GM23248 (cell line): Measurements from ENCODE around the gene DPP6. TPM values are rescaled to one million over a fixed set of nuclear protein-coding genes. Genes with fewer than 3 reads are reported as not detected.

Experiments
- DNase-seq: peaks from one replicate; pipeline ENCODE4 v3.0.0-alpha.2; 2015
- H2AFZ ChIP-seq: fragments of 200-600 bp; sonication (generic); 2 replicates; pipeline ENCODE4 v1.6.1; 2016; ENCODE audit warnings: antibody characterized with exemption
- H3F3A ChIP-seq: fragments of 200-600 bp; sonication (generic); 2 replicates; pipeline ENCODE4 v1.6.1; 2016; ENCODE audit warnings: mild to moderate bottlenecking, antibody characterized with exemption, mixed run types; ENCODE audit not compliant: insufficient read depth
- H3K27ac ChIP-seq: fragments of 200-600 bp; sonication (generic); 2 replicates; pipeline ENCODE4 v1.5.1; 2016; ENCODE audit warnings: mild to moderate bottlenecking
- H3K27me3 ChIP-seq: fragments of 200-600 bp; sonication (generic); replicated peaks from 2 replicates; pipeline ENCODE4 v1.6.1; 2016; ENCODE audit warnings: mild to moderate bottlenecking; ENCODE audit not compliant: insufficient read depth
- H3K36me3 ChIP-seq: fragments of 200-600 bp; sonication (generic); 2 replicates; pipeline ENCODE4 v1.6.1; 2016; ENCODE audit warnings: low read depth, mild to moderate bottlenecking
- H3K4me1 ChIP-seq: fragments of 200-600 bp; sonication (generic); 2 replicates; pipeline ENCODE4 v1.6.1; 2016; ENCODE audit warnings: mild to moderate bottlenecking; ENCODE audit not compliant: insufficient read depth
- H3K4me2 ChIP-seq: fragments of 200-600 bp; sonication (generic); one replicate; pipeline ENCODE4 v1.6.1; 2016; ENCODE audit warnings: mild to moderate bottlenecking; ENCODE audit not compliant: unreplicated experiment
- H3K4me3 ChIP-seq: fragments of 200-600 bp; sonication (generic); 2 replicates; pipeline ENCODE4 v1.5.1; 2016; ENCODE audit warnings: mild to moderate bottlenecking
- H3K79me2 ChIP-seq: fragments of 200-600 bp; sonication (generic); 2 replicates; pipeline ENCODE4 v1.6.1; 2016; ENCODE audit warnings: mild to moderate bottlenecking; ENCODE audit not compliant: insufficient read depth
- H3K9ac ChIP-seq: fragments of 200-600 bp; sonication (generic); 2 replicates; pipeline ENCODE4 v1.6.1; 2016; ENCODE audit warnings: mild to moderate bottlenecking
- H3K9me2 ChIP-seq: fragments of 200-600 bp; sonication (generic); 2 replicates; pipeline ENCODE4 v1.6.1; 2016; ENCODE audit warnings: mixed run types, mild to moderate bottlenecking, moderate library complexity; ENCODE audit not compliant: insufficient read depth
- H3K9me3 ChIP-seq: fragments of 200-600 bp; sonication (generic); one replicate; pipeline ENCODE4 v1.6.1; 2017; ENCODE audit warnings: low read depth
- H4K20me1 ChIP-seq: fragments of 200-600 bp; sonication (generic); 2 replicates; pipeline ENCODE4 v1.6.0; 2016; ENCODE audit not compliant: insufficient read depth
- EZH2 ChIP-seq: fragments of 200-600 bp; sonication (generic); IDR thresholded peaks from 2 replicates; pipeline ENCODE4 v1.6.1; 2018; ENCODE audit warnings: antibody characterized with exemption, mild to moderate bottlenecking; ENCODE audit not compliant: insufficient read depth, poor library complexity, severe bottlenecking
- EZH2phosphoT487 ChIP-seq: fragments of 200-600 bp; sonication (generic); IDR thresholded peaks from 2 replicates; pipeline ENCODE4 v1.6.1; 2018; ENCODE audit warnings: antibody characterized with exemption, moderate library complexity, mild to moderate bottlenecking, low read depth; ENCODE audit not compliant: insufficient read depth
- WGBS, 2 experiments: methylation state at CpG; one replicate each; pipeline ENCODE4 v1.1.6; 2015 to 2017; ENCODE audit warnings: low lambda C conversion rate in 2 of 2, low coverage in 1 of 2; ENCODE audit errors: missing lambda C conversion rate in 2 of 2; 5-methylcytosine and 5-hydroxymethylcytosine counted together
- in situ Hi-C: fragments of 300-500 bp; cut with MboI; formaldehyde crosslinking; loops from 2 replicates; pipeline ENCODE4 v1.15.0; 2020
- polyA plus RNA-seq: library from polyadenylated mRNA; unstranded; fragments of >200 nt; fragmentation: Nextera tagmentation; extraction: Ambion mirVana; gene quantifications from 2 replicates; pipeline ENCODE4 v1.2.1, GENCODE V29; 2016
- total RNA-seq: library from RNA; depleted of rRNA; stranded (reverse); fragments of >200 nt; shearing (Covaris generic); gene quantifications from 2 replicates; pipeline ENCODE4 v1.2.3, GENCODE V29; 2014

The DPP6 gene
- total and polyA plus RNA-seq, 2 experiments from 2014 or later, result not detected

DNA sequence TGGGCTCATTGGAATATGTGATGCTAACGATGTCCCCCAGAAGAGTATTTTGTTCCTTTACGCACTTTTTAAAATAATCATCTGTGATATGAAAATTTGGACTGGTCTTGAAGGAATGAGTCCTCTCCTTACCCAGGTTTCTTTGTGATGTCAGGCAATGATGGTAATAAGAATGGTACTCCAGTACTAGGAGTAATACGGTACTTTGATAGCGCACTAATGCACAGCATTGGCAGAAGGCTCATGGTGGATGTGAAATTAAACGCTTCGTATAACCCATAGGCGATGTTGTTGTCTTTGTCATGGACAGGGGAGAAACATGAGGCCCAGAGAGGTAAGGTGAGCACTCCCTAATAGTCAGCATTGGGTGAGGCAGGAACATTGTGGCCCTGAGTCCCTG, 125.4 kb downstream of the DPP6 start:
- no peaks in the 10 kb centered on the region for H3K9me3 ChIP-seq
- TF ChIP-seq EZH2 (no peak), EZH2phosphoT487 (no peak)
- no peak for DNase-seq
- H2AFZ ChIP-seq, result no peak overlapping the region
- no peak overlapping the region for H3K9ac ChIP-seq
- no peak overlapping the region for H3K4me2 ChIP-seq
- no peaks in the 10 kb centered on the region for H3K79me2 ChIP-seq
- H3F3A ChIP-seq, result no peaks in the 10 kb centered on the region
- no peaks in the 10 kb centered on the region for H4K20me1 ChIP-seq
- no peaks in the 10 kb centered on the region for H3K36me3 ChIP-seq
- 48% methylated on average over 7 of the region's 7 CpGs for WGBS, 2 experiments
- in situ Hi-C loops, result no loop called here
- no peaks in the 10 kb centered on the region for H3K27me3 ChIP-seq
- no peak overlapping the region for H3K4me3 ChIP-seq
- no peaks in the 10 kb centered on the region for H3K9me2 ChIP-seq
- H3K4me1 ChIP-seq, result no peaks in the 10 kb centered on the region
- H3K27ac ChIP-seq, result no peak overlapping the region

GRCh38 chr7:154178895-154179294, 126.7 kb downstream of the DPP6 start:
- Histone ChIP-seq H3K27me3 (no peaks in the 10 kb centered on the region), H3K27ac (no peak overlapping the region), H3K9me2 (no peaks in the 10 kb centered on the region), H3K4me1 (no peaks in the 10 kb centered on the region), H3K4me2 (no peak overlapping the region), H3K9ac (no peak overlapping the region), H3K79me2 (no peaks in the 10 kb centered on the region), H3K9me3 (no peaks in the 10 kb centered on the region), H3K4me3 (no peak overlapping the region), H3F3A (no peaks in the 10 kb centered on the region), H4K20me1 (no peaks in the 10 kb centered on the region), H2AFZ (no peak overlapping the region), H3K36me3 (no peaks in the 10 kb centered on the region)
- in situ Hi-C loops, result no loop called here
- no peak for DNase-seq
- TF ChIP-seq EZH2, result no peak
- TF ChIP-seq EZH2phosphoT487, result no peak

DNA sequence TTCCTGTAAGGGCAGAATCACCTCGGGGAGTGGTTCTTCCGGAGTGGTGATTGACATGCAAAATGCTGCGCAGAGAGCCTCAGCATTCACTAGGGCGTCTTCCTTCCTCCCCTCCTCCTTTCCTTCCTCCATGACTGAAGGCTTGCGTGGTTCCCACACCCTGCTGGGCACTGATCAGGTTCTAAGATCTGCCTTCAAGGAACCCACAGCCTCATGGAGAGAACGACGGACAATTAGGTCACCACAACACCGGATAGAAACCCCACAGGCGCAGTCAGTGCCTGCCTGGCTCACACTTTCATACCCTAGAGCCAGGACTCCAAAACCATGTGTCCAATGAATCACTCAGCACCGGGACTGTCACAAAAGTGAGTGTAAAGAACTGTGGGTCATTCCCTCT, 131.3 kb downstream of the DPP6 start:
- 6 to 7% methylated on average over 10 of the region's 10 CpGs for WGBS, 2 experiments
- no peaks in the 10 kb centered on the region for H3K9me2 ChIP-seq

DNA sequence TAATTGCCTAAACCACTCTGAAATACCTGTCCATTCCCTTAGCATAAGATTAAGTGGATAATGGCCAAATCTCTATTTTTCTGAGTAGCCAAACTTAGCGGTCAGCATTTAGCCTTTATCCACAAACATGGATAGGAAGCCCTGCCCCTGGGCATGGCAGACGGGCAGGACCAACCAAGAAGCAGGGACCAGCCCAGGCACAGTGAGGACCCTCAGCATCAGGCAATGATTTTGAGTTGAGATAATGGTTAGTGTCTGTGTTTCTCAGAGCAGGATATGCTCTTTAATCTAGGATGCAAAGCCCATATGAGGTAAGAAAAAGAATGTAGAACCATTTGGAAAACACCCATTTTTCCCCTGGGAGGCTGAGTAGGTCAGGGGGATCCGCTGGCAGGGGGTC, 131.7 kb downstream of the DPP6 start:
- Histone ChIP-seq H3K4me2 (no peak overlapping the region), H3K9ac (no peak overlapping the region), H3K4me3 (no peak overlapping the region), H4K20me1 (no peaks in the 10 kb centered on the region), H3K9me3 (no peaks in the 10 kb centered on the region), H3K27ac (no peak overlapping the region), H2AFZ (no peak overlapping the region), H3K4me1 (no peaks in the 10 kb centered on the region), H3K9me2 (no peaks in the 10 kb centered on the region), H3K79me2 (no peaks in the 10 kb centered on the region), H3K27me3 (no peaks in the 10 kb centered on the region), H3K36me3 (no peaks in the 10 kb centered on the region), H3F3A (no peaks in the 10 kb centered on the region)
- WGBS, 2 experiments, result 7 to 14% methylated on average over 3 of the region's 3 CpGs
- DNase-seq, result no peak
- no peak for TF ChIP-seq EZH2phosphoT487
- no peak for TF ChIP-seq EZH2
- in situ Hi-C loops, result no loop called here

More for the DNA sequence above, 131.3 kb downstream of the DPP6 start:
- Histone ChIP-seq H3K27me3 (no peaks in the 10 kb centered on the region), H3K9me3 (no peaks in the 10 kb centered on the region), H4K20me1 (no peaks in the 10 kb centered on the region), H3K36me3 (no peaks in the 10 kb centered on the region), H3K9ac (no peak overlapping the region), H3K4me3 (no peak overlapping the region), H3K4me2 (no peak overlapping the region), H3F3A (no peaks in the 10 kb centered on the region), H2AFZ (no peak overlapping the region), H3K79me2 (no peaks in the 10 kb centered on the region), H3K4me1 (no peaks in the 10 kb centered on the region), H3K27ac (no peak overlapping the region)
- DNase-seq, result no peak
- TF ChIP-seq EZH2, result no peak
- TF ChIP-seq EZH2phosphoT487, result no peak
- in situ Hi-C loops, result no loop called here

GRCh38 chr7:154186811-154187210, 134.6 kb downstream of the DPP6 start:
- no peak for DNase-seq
- Histone ChIP-seq H3K4me1 (no peaks in the 10 kb centered on the region), H3F3A (no peaks in the 10 kb centered on the region), H3K9me2 (no peaks in the 10 kb centered on the region), H4K20me1 (no peaks in the 10 kb centered on the region), H3K9me3 (no peaks in the 10 kb centered on the region), H3K36me3 (no peaks in the 10 kb centered on the region), H3K9ac (no peak overlapping the region), H3K79me2 (no peaks in the 10 kb centered on the region), H3K4me2 (no peak overlapping the region), H3K4me3 (no peak overlapping the region), H2AFZ (no peak overlapping the region), H3K27ac (no peak overlapping the region), H3K27me3 (no peaks in the 10 kb centered on the region)
- in situ Hi-C loops, result no loop called here
- TF ChIP-seq EZH2, result no peak
- WGBS, 2 experiments, result 14 to 21% methylated on average over 3 of the region's 3 CpGs
